Activated naive CD8-positive, alpha-beta T cell treated with anti-CD3 and anti-CD28 coated beads, Interleukin-2, amount 10 ng/mL, durations not matched to agents 7 days and 5 days (primary cell): Measurements from ENCODE around the gene KLF6. TPM values are rescaled to one million over a fixed set of nuclear protein-coding genes. Genes with fewer than 3 reads are reported as not detected.
A peak's percentile ranks its signal among the peaks of the same experiment; 100 is the strongest.

Experiments used
- ATAC-seq: fragments of 150-1000 bp; cut with Tn5 transposase; one replicate; pipeline ENCODE4 v1.10.0; 2021; ENCODE audit warnings: low read depth, moderate library complexity
- POLR2A ChIA-PET: fragments of 350-600 bp; sonication (Branson Sonifier 250); formaldehyde crosslinking; loops from one replicate; lab custom pipeline; 2021; ENCODE audit warnings: antibody characterized with exemption; lab: Charles Lee
- DNase-seq: peaks from one replicate; pipeline ENCODE4 v3.0.0; 2021
- H3K27ac Mint-ChIP-seq: one replicate; pipeline ENCODE4 v1.8.0; 2022; ENCODE audit warnings: mild to moderate bottlenecking, mixed read lengths
- H3K27me3 Mint-ChIP-seq: one replicate; pipeline ENCODE4 v1.8.0; 2022; ENCODE audit warnings: mild to moderate bottlenecking, moderate library complexity, mixed read lengths
- H3K36me3 Mint-ChIP-seq: one replicate; pipeline ENCODE4 v1.8.0; 2021; ENCODE audit warnings: mild to moderate bottlenecking, mixed read lengths
- H3K4me1 Mint-ChIP-seq: one replicate; pipeline ENCODE4 v1.8.0; 2021; ENCODE audit warnings: mixed read lengths
- H3K4me3 Mint-ChIP-seq: one replicate; pipeline ENCODE4 v1.8.0; 2022; ENCODE audit warnings: mild to moderate bottlenecking, moderate library complexity, mixed read lengths
- H3K9me3 Mint-ChIP-seq: one replicate; pipeline ENCODE4 v1.8.0; 2021; ENCODE audit warnings: mixed read lengths
- total RNA-seq, 2 experiments: library from RNA; stranded (reverse); gene quantifications; one replicate each; pipeline ENCODE4 v1.2.3, GENCODE V29; 2021

The KLF6 gene
- total RNA-seq, 2 experiments from 2014 or later = 350 to 352 TPM

DNA sequence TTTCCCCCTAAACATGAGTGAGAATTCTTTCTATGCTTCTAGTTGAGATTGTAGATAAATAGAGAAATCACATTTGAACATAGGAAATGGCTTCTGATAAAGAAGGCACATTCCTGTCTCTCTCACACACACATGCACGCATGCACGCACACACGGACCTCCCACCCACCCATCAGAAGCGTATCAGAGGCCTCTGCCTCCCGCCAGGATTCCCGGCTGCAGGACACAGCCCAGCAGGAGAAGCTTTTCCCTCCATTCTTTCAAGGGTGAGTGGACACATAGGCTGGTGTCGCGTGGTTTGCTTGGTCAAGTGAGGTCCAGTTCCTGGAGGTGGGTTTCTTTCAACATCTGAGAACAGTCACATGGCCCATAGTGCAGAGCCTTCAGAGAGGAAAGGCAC, 34.2 kb downstream of the KLF6 start:
- Mint-ChIP-seq H3K36me3 (no peaks in the 10 kb centered on the region), H3K4me1 (peaks cover 4% of the 10 kb centered on the region), H3K27me3 (peaks cover 4% of the 10 kb centered on the region), H3K4me3 (no peak overlapping the region), H3K27ac (no peak overlapping the region), H3K9me3 (no peaks in the 10 kb centered on the region)
- POLR2A ChIA-PET = no interaction called here
- ATAC-seq (no peak), DNase-seq (no peak)

DNA sequence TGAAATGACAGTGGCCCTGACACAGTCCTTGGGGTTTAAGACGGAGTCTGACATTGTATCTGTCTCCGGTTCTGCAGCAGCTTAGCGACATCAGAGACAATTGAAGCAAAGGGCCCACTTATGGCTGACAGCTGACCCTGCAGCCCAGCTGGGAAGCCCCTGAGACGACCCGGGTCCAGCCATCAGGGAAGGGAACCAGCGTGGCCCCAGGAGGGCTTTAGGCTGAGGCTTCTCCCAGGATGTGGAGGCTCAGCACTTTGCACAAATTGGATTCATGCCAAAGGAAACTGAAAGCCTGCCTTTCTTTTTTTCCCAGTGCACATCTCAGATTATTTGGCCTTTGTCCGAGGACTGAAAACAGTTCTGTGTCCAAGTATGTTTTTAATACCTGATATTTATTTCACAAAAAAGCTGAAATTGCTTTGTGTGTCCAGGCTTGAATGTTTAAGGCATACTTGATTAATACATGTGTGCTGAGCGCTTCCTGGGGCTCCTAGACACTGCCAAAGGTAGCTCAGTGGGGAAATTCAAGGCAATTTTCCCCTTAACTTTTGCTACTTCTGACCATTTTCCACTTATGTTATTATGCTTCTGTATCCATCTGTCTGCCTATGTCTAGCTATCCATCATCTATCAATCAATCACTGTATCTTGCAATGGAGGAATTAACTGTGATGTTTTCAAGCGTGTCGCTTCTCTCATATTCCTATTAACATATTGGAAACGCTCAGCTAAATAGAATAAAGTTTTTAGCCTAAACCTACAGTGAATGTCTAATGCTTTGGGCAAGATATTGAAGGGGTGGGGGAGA, 34.8 kb downstream of the KLF6 start:
- Mint-ChIP-seq H3K4me3 (no peak overlapping the region), H3K4me1 (peaks cover 4% of the 10 kb centered on the region), H3K9me3 (peaks cover under 1% of the 10 kb centered on the region), H3K27me3 (peaks cover 4% of the 10 kb centered on the region), H3K36me3 (no peaks in the 10 kb centered on the region), H3K27ac (no peak overlapping the region)
- POLR2A ChIA-PET = interaction anchor here (1.3 kb wide), 1 partner anchor 35 kb away, joined by 4 read pairs; the partner anchor contains the start of gene KLF6
- DNase-seq (no peak), ATAC-seq (no peak)

GRCh38 chr10:3749600-3749999, 35.4 kb downstream of the KLF6 start:
- H3K4me1 Mint-ChIP-seq = peaks cover 4% of the 10 kb centered on the region
- H3K36me3 Mint-ChIP-seq = no peaks in the 10 kb centered on the region
- DNase-seq (no peak), ATAC-seq (no peak)
- no peak overlapping the region for H3K27ac Mint-ChIP-seq
- H3K27me3 Mint-ChIP-seq = peaks cover 6% of the 10 kb centered on the region
- H3K9me3 Mint-ChIP-seq = peaks cover 2% of the 10 kb centered on the region
- POLR2A ChIA-PET = interaction anchor here (1.3 kb wide), 1 partner anchor 36 kb away, joined by 4 read pairs; the partner anchor contains the start of gene KLF6
- no peak overlapping the region for H3K4me3 Mint-ChIP-seq

- no peak overlapping the region for H3K27ac Mint-ChIP-seq
- H3K27me3 Mint-ChIP-seq = peaks cover 6% of the 10 kb centered on the region
- peaks cover 2% of the 10 kb centered on the region for H3K9me3 Mint-ChIP-seq
- ATAC-seq (no peak), DNase-seq (no peak)
- peaks cover 4% of the 10 kb centered on the region for H3K4me1 Mint-ChIP-seq
- H3K4me3 Mint-ChIP-seq = no peak overlapping the region
- no peaks in the 10 kb centered on the region for H3K36me3 Mint-ChIP-seq
- POLR2A ChIA-PET = interaction anchor here (1.3 kb wide), 1 partner anchor 36 kb away, joined by 4 read pairs; the partner anchor contains the start of gene KLF6
These were observed 36.0 kb downstream of the KLF6 start for GRCh38 chr10:3749011-3749410.

DNA sequence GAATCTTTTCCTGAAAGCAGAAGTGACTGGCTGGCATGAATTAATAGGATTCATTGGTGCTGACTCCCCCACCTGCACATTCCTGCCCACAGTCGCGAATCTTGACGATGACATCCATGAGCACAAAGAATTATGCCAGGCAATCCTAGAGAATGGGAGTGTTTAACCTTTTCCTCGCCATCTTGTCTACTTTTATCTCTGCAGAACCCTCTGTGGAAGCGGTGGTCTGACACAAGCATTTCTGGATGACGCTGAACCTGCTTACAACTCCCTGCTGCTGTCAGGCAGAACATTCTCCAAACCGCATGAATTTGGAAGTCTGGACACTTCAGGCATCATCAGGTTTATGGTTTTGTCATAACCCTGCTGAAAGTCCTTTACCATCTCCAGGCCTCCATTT, 36.5 kb downstream of the KLF6 start:
- peaks cover 4% of the 10 kb centered on the region for H3K4me1 Mint-ChIP-seq
- ATAC-seq = no peak
- no peak overlapping the region for H3K4me3 Mint-ChIP-seq
- H3K36me3 Mint-ChIP-seq = no peaks in the 10 kb centered on the region
- POLR2A ChIA-PET = interaction anchor here (0.6 kb wide), 1 partner anchor 327 kb away, joined by 5 read pairs; no protein-coding TSS in a partner anchor
- no peak for DNase-seq
- H3K9me3 Mint-ChIP-seq = peaks cover 2% of the 10 kb centered on the region
- peaks cover 8% of the 10 kb centered on the region for H3K27me3 Mint-ChIP-seq
- no peak overlapping the region for H3K27ac Mint-ChIP-seq

DNA sequence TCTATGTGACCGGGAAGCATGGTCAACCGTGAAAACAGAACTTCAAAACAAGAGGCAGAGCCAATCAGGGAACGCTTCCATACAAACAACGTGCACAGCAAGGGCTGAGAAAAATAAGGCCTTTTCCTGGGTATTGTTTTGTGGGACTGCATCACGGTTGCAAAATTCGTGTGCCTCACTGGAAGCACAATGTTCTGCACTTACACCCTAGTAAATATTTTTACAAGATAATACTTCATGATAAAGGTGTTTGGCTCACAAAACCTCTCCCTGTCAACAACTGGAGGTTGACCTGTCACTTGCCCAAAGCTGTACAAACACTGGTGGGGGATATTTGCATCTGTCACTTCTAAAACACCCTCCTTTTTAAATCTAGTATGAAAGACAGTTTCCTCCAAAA, 37.0 kb downstream of the KLF6 start:
- Mint-ChIP-seq H3K4me1 (peaks cover 4% of the 10 kb centered on the region), H3K27ac (no peak overlapping the region), H3K27me3 (peaks cover 8% of the 10 kb centered on the region), H3K36me3 (no peaks in the 10 kb centered on the region), H3K4me3 (no peak overlapping the region), H3K9me3 (peaks cover 2% of the 10 kb centered on the region)
- DNase-seq (no peak), ATAC-seq (no peak)
- POLR2A ChIA-PET = interaction anchor here (0.6 kb wide), 1 partner anchor 327 kb away, joined by 5 read pairs; no protein-coding TSS in a partner anchor

DNA sequence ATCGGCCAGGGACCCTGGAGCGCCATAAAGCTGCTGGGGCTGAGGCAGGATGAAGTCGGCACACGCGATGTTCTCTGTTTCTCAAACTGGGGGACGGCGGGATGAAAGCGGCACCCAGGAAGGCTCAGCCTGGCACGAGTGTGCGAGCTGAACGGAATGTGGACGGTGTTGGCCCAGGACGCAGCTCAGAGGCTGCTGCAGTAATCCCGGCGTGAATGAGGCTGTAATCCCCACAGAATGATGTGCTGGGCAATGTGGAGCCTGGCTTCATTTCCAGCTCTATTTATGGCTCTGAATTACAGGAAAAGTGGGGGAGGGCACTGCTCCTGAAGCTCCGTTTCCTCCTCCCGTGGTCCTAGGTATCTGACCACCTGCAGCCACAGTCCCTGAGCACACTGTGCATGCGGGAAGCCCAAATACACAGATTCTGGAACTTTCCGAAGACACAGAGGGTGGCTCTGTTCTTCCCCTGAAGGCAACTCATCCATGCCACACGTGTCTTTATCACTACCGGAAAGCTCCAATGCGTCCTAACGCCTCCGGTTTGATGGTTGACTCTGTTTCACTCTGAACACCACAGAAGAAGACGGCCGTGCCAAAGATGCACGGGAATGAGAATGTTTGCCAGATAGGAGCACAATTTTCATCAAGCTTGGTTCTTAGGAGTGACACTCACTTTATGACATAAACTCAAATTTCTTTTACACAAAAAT, 37.6 kb downstream of the KLF6 start:
- no peak for ATAC-seq
- POLR2A ChIA-PET = no interaction called here
- H3K4me3 Mint-ChIP-seq = no peak overlapping the region
- H3K4me1 Mint-ChIP-seq = peaks cover 4% of the 10 kb centered on the region
- H3K9me3 Mint-ChIP-seq = peaks cover 2% of the 10 kb centered on the region
- H3K27ac Mint-ChIP-seq = no peak overlapping the region
- H3K36me3 Mint-ChIP-seq = no peaks in the 10 kb centered on the region
- DNase-seq = no peak
- peaks cover 8% of the 10 kb centered on the region for H3K27me3 Mint-ChIP-seq

- Mint-ChIP-seq H3K27me3 (peaks cover 8% of the 10 kb centered on the region), H3K36me3 (no peaks in the 10 kb centered on the region), H3K9me3 (peaks cover 2% of the 10 kb centered on the region), H3K4me1 (peaks cover 9% of the 10 kb centered on the region), H3K4me3 (no peak overlapping the region), H3K27ac (no peak overlapping the region)
- DNase-seq (no peak), ATAC-seq (no peak)
- POLR2A ChIA-PET = no interaction called here
These were observed 38.4 kb downstream of the KLF6 start for GRCh38 chr10:3746634-3747033.

- peaks cover 9% of the 10 kb centered on the region for H3K4me1 Mint-ChIP-seq
- H3K36me3 Mint-ChIP-seq = no peaks in the 10 kb centered on the region
- H3K27me3 Mint-ChIP-seq = peaks cover 8% of the 10 kb centered on the region
- ATAC-seq (no peak), DNase-seq (no peak)
- no peak overlapping the region for H3K4me3 Mint-ChIP-seq
- peaks cover 2% of the 10 kb centered on the region for H3K9me3 Mint-ChIP-seq
- H3K27ac Mint-ChIP-seq = no peak overlapping the region
- POLR2A ChIA-PET = no interaction called here
These were observed 39.5 kb downstream of the KLF6 start for GRCh38 chr10:3745521-3745920.

DNA sequence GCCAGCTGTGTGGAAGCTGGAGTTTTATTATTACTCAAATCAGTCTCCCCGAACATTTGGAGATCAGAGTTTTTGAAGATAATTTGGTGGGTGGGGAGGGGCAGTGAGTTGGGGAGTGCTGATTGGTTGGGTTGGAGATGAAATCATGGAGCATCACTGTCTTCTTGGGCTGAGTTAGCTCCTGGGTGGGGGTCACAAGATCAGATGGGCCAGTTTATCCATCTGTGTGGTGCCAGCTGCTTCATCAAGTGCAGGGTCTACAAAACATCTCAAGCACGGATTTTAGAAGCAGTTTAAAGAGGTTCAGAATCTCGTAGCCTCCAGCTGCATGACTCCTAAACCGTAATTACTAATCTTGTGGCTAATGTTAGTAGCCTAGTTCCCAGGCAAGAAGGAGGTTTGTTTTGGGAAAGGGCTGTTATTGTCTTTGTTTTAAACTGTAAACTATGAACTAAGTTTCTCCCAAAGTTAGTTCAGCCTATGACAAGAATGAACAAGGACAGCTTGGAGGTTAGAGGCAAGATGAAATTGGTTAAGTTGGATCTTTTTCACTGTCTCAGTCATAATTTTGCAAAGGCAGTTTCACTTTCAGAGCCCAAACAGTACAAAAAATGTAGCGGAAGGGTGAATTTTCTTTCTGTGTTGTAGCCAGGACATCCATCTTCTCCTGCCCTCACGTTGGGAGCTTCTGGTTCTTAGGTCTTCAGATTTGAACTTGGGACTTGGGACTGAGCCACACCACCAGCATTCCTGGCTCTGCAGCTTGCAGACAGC, 43.1 kb downstream of the KLF6 start:
- H3K27me3 Mint-ChIP-seq = peaks cover 4% of the 10 kb centered on the region
- H3K9me3 Mint-ChIP-seq = peaks cover 2% of the 10 kb centered on the region
- H3K4me3 Mint-ChIP-seq = peak overlapping the region; percentile 40
- POLR2A ChIA-PET = no interaction called here
- H3K36me3 Mint-ChIP-seq = no peaks in the 10 kb centered on the region
- no peak overlapping the region for H3K27ac Mint-ChIP-seq
- DNase-seq (no peak), ATAC-seq (no peak)
- H3K4me1 Mint-ChIP-seq = peaks cover 12% of the 10 kb centered on the region

GRCh38 chr10:3740157-3740871, 44.7 kb downstream of the KLF6 start:
- POLR2A ChIA-PET = interaction anchor here (1.2 kb wide), 2 partner anchors 42 to 45 kb away, joined by 5 to 6 read pairs; partner anchors contain the start of gene KLF6
- H3K36me3 Mint-ChIP-seq = no peaks in the 10 kb centered on the region
- H3K4me3 Mint-ChIP-seq = no peak overlapping the region
- H3K27ac Mint-ChIP-seq = no peak overlapping the region
- H3K4me1 Mint-ChIP-seq = peaks cover 12% of the 10 kb centered on the region
- no peak for ATAC-seq
- peaks cover 2% of the 10 kb centered on the region for H3K9me3 Mint-ChIP-seq
- H3K27me3 Mint-ChIP-seq = peaks cover 4% of the 10 kb centered on the region
- DNase-seq = no peak

DNA sequence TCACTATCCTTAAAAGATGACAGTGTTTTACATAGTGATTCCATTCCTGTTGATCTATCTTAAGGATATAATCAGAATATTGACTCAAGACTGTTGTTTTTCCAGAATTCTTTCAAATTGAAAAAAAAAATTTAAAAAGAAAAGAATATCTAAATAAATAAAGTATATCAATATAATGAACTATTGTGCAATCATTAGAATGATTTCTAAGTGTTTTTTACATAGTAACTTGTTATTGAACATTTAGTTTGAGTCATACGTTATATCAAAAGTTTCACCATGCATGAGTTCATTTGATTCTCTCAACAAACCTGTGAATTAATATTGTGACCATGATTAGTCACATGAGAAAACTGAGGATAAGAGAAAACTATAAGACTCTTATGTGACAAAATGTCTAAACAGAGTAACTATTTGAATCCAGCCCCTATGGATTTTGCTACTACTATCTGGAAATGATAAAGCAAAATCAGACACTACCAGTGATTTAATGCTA, 46.1 kb downstream of the KLF6 start:
- no peak overlapping the region for H3K27ac Mint-ChIP-seq
- peaks cover under 1% of the 10 kb centered on the region for H3K27me3 Mint-ChIP-seq
- H3K4me1 Mint-ChIP-seq = peaks cover 12% of the 10 kb centered on the region
- POLR2A ChIA-PET = no interaction called here
- ATAC-seq = no peak
- H3K4me3 Mint-ChIP-seq = no peak overlapping the region
- H3K9me3 Mint-ChIP-seq = no peaks in the 10 kb centered on the region
- DNase-seq = no peak
- no peaks in the 10 kb centered on the region for H3K36me3 Mint-ChIP-seq
